Right lung (tissue), 5 donors: ENCODE data around the gene IFRD2. TPM values are rescaled to one million over a fixed set of nuclear protein-coding genes. Genes with fewer than 3 reads are reported as not detected.

Source experiments
- DNase-seq, 2 donors: peaks; one replicate each; pipeline ENCODE4 v3.0.0-alpha.2; 2013
- polyA plus RNA-seq, 5 donors: library from polyadenylated mRNA; unstranded; fragments of 120-200 nt; gene quantifications; one replicate each; pipeline versions ENCODE4 v1.2.1 to v1.2.3, GENCODE V29; 2013; ENCODE audit warnings: inconsistent platforms in 1 of 5, low replicate concordance in 1 of 5; ENCODE audit not compliant: insufficient read length in 5 of 5, insufficient read depth in 1 of 5

IFRD2 gene
- polyA plus RNA-seq, 5 donors = 26.6 to 46.5 (median 34.0) TPM

GRCh38 chr3:50303013-50303815, 11.0 kb upstream of the IFRD2 start, which contains the start of gene HYAL1:
Gene HYAL1, minus strand, starts transcription at chr3:50303574. Its CDS starts 618 bp downstream, at chr3:50302956.
- DNase-seq = no peak

- no peak for DNase-seq
Measured at GRCh38 chr3:50302095-50303012, 10.1 kb upstream of the IFRD2 start.

GRCh38 chr3:50300681-50301254, 8.5 kb upstream of the IFRD2 start:
- DNase-seq = no peak

GRCh38 chr3:50299929-50300680, 7.9 kb upstream of the IFRD2 start:
- DNase-seq = no peak

DNA sequence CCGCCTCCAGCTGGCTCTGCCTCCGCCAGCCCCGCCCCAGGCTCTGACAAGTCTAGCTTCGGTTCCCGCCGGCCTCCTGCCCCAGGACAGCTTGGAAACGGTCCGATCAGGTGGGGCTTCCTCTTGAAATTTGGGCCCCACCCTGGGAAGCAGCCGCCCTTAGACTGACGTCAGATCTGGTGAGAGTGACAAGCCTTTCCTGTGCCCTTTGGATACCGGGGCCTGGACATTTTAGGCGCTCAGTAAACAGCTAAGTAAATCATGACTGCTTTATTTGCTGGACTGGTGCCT, 7.4 kb upstream of the IFRD2 start:
- no peak for DNase-seq

- peak; percentile 100 for DNase-seq
Measured at GRCh38 chr3:50298836-50299637, 6.8 kb upstream of the IFRD2 start, which contains the start of the genes HYAL3 and NAA80. Gene HYAL3, minus strand, starts transcription at chr3:50299405. Its CDS starts 3,803 bp downstream, at chr3:50295602. Gene NAA80, minus strand, starts transcription at chr3:50299405. Its CDS starts 1,942 bp downstream, at chr3:50297463.

DNA sequence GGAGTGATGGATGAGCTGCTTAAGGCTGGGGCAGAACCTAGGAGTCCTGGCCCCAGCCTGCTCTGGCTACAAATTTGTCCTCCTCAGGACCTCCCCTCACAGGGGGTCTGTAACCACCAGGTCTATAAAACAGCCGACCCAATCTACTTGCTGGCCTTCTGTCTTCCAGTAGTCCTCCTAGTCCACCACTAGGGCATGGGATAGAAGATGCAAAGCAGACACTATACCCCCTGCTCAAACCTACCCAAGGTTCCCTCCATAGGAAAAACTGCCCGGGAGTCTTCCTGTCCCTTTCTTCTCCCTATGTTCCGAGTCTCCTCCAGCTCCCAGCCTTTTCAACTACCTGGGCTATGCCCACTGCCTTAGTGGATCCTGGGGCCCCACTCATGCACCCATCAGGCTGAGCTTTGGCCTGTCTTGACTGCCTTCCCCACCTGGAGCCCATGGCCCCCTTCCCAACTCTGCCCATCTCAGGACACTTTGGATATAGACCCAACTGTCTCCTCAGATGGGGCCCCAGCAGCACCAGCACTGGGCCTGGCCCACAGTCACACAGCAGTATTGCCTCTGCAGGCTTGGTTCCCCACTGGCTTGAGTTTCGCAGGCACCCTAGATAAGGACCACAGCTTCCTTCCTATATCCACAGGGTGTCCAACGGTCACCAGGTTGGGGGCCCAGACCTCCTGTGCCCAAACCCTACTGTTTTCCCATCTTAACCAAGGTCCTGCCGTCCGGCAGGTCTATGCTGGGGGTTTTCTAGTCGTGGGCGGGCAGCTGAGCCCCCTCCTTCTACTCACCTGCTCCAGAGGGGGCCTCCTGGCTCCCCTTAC, 5.9 kb upstream of the IFRD2 start:
- no peak for DNase-seq

DNA sequence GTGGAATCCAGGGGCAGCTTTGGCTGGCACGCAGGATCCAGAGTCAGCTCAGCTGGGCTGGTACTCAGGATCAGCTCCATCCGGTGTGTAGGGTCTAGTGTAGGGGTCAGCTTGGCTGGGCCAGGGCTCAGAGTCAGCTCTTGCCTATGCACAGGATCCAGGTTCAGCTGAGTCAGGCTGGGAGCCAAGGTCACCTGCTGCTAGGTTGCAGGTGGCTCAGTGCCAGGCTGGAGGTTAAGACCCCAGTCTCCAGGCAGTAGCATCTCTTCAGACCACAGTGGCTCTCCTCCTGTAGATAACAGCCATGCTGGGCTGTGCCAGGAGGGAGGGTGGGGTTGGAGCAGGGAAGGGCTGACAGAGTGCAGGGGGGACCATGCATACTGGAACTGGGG, 5.2 kb upstream of the IFRD2 start:
- no peak for DNase-seq

- DNase-seq = no peak
Measured at GRCh38 chr3:50296721-50297383, 4.6 kb upstream of the IFRD2 start.

GRCh38 chr3:50295553-50296431, 3.6 kb upstream of the IFRD2 start:
- DNase-seq = no peak

GRCh38 chr3:50294492-50295403, 2.5 kb upstream of the IFRD2 start:
- DNase-seq = no peak

DNA sequence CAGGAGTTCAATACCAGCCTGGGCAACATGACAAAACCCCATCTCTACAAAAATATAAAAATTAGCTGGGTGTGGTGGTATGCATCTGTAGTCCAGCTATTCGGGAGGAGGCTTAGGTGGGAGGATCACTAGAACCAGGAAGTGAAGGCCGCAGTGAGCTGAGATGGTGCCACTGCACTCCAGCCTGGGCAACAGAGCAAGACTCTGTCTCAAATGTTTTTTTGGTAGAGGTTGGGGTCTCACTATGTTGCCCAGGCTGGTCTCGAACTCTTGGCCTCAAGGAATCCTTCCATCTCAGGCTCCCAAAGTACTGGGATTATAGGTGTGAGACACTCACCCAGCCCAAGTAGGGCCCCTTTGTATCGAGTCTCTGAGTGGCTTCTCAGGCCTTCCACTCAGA, 1.9 kb upstream of the IFRD2 start:
- no peak for DNase-seq

GRCh38 chr3:50293079-50293801, 1.0 kb upstream of the IFRD2 start:
- DNase-seq = no peak

GRCh38 chr3:50290161-50290641, 2.0 kb downstream of the IFRD2 start:
- no peak for DNase-seq

DNA sequence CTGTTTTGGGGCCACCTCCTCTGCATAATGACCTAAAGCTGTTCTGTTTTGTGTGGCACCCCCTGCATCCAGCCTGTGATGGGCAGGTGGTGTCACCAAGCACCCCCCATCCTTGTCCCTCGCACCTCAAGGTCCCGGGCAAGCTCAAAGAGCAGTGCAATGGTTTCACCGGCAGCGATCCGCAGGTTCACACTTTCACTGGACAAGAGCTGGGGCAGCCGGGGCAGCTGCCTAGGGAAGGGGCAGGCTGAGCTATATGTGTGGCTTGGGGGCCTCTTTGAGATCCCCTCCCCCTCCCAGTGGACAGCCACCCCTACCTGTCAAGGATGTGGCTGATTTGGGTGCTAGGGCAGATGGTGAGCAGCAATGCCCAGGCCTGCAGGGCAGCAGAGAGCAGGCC, 3.1 kb downstream of the IFRD2 start:
- DNase-seq = no peak

DNA sequence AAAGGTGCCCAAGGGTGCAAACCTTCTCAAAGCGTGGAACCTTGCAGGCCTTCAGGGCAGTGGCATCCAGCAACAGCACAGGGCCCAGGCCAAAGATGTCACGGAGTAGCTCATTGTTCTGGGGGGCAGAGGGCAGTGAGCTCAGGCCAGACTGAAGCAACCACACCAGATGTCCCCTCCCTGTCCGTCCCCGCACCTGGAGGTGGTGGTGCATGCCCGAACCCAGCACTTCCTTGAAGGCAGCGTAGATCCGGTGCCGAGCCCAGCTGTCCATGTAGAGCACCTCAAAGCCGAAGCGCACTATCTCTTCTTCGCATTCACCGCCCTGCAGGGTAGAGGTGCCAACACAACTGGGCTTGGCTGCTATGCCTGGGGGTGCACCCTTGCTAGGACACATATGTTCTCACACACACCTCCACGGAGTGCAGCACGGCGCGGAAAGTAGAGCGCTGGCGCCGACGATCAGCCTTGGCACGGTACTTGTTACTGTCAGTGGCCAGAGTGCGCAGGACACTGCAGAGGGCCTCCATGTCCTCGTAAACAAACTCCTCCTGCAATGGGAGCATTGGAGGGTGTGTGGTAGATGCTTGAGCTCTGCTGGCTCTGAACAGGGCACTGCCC, 3.7 kb downstream of the IFRD2 start:
- DNase-seq = no peak
